Measurements from ENCODE around the gene RCN2.

DNA sequence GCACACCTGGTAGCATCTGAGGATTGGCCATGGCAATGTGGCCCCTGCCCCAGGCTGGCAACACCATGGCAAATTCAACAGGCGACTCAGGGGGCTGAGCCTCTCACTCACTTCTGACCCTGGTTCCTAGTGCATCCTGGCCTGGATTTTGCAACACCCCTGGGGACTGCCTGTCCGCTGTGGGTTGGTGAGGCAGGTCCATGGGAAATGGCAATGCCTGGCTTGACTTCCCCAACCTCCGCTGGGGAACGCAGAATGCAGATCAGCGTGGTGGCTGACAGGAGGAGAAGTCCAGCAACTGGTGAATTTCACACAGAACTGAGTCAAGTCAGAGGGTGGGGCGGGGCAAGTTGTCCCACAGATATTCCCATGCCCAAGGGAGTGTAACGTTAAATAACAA is 59.5 kb downstream of the RCN2 start:
- TF ChIP-seq, protein P1, sequence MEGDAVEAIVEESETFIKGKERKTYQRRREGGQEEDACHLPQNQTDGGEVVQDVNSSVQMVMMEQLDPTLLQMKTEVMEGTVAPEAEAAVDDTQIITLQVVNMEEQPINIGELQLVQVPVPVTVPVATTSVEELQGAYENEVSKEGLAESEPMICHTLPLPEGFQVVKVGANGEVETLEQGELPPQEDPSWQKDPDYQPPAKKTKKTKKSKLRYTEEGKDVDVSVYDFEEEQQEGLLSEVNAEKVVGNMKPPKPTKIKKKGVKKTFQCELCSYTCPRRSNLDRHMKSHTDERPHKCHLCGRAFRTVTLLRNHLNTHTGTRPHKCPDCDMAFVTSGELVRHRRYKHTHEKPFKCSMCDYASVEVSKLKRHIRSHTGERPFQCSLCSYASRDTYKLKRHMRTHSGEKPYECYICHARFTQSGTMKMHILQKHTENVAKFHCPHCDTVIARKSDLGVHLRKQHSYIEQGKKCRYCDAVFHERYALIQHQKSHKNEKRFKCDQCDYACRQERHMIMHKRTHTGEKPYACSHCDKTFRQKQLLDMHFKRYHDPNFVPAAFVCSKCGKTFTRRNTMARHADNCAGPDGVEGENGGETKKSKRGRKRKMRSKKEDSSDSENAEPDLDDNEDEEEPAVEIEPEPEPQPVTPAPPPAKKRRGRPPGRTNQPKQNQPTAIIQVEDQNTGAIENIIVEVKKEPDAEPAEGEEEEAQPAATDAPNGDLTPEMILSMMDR (conservative IDR thresholded peaks at IDR 0.05; ENCODE audit: low read depth, low read length) = no peak
- TF ChIP-seq EZH2phosphoT487 (IDR thresholded peaks at IDR 0.05; ENCODE audit: borderline replicate concordance, low read length) = no peak
